ENCODE measurements around the gene FUT3.
"Not testable (repeated sequence)": the region's sequence is repeated elsewhere in the genome, so short reads cannot be mapped to it uniquely, and the experiment has no call there.

FUT3 gene

DNA sequence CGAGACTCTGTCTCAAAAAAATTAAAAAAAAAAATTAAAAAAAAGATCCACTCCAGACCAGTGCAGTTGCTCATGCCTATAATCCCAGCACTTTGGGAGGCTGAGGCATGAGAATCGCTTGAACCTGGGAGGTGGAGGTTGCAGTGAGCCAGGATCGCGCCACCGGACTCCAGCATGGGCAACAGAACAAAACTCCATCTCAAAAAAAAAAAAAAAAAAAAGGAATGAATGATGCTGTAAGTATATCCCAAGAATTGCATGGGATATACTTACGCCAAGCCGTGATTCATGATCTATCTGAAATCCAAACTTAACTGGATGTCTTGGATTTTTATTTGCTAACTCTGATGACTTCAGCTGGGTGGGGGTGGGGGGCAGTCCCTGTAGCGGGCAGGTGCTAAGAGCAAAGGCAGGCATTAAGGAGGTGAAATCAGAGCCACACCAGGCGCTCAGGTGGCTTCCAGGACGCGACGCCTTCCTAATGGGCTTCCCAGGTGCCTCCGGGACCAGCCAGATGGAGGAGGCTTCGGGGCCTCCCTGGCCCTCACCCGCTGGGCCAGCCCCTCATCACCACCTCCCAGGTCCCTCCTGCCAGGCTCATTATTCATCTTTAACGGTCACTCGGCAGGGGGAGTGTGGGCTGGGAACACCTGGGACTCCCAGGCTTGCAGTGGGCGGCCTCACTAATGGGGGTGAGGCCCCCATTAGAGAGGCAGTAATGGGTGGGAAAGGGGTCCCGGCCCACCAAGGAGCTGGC, 30.5 kb upstream of the FUT3 start:
- DNase-seq (ENCODE audit: low spot score) = no peak

GRCh38 chr19:5880604-5881078, 29.4 kb upstream of the FUT3 start:
- DNase-seq (ENCODE audit: low spot score) = peak; percentile 85

- DNase-seq (ENCODE audit: low spot score) = no peak
Measured at GRCh38 chr19:5880196-5880595, 28.9 kb upstream of the FUT3 start.

DNA sequence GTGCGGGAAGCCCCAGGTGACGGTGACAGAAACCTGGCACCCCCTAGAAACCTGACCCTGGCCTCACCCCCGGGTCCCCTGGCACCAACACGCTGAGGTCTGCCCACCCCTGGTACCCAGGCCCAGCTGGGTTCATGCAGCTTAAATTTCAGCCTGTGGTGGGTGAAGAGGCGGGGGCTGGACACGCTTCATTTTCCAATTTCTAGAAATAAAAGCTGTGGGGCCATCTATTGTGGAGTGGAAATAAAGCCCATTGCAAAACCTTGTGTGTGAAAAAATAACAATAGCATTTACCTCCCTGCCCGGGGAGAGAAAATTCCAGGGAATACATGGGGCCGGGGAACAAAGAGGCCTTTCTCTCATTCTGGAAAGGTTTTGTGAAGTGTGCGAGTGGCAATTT, 26.6 kb upstream of the FUT3 start:
- no peak for DNase-seq (ENCODE audit: low spot score)

- DNase-seq (ENCODE audit: low spot score) = no peak
Measured at GRCh38 chr19:5877427-5877826, 26.2 kb upstream of the FUT3 start.

- peak; percentile 48 for DNase-seq (ENCODE audit: low spot score)
Measured at GRCh38 chr19:5874496-5874895, 23.2 kb upstream of the FUT3 start.

- DNase-seq (ENCODE audit: low spot score) = no peak
Measured at GRCh38 chr19:5873617-5874199, 22.5 kb upstream of the FUT3 start.

GRCh38 chr19:5870986-5871394, 19.7 kb upstream of the FUT3 start:
- no peak for DNase-seq (ENCODE audit: low spot score)

DNA sequence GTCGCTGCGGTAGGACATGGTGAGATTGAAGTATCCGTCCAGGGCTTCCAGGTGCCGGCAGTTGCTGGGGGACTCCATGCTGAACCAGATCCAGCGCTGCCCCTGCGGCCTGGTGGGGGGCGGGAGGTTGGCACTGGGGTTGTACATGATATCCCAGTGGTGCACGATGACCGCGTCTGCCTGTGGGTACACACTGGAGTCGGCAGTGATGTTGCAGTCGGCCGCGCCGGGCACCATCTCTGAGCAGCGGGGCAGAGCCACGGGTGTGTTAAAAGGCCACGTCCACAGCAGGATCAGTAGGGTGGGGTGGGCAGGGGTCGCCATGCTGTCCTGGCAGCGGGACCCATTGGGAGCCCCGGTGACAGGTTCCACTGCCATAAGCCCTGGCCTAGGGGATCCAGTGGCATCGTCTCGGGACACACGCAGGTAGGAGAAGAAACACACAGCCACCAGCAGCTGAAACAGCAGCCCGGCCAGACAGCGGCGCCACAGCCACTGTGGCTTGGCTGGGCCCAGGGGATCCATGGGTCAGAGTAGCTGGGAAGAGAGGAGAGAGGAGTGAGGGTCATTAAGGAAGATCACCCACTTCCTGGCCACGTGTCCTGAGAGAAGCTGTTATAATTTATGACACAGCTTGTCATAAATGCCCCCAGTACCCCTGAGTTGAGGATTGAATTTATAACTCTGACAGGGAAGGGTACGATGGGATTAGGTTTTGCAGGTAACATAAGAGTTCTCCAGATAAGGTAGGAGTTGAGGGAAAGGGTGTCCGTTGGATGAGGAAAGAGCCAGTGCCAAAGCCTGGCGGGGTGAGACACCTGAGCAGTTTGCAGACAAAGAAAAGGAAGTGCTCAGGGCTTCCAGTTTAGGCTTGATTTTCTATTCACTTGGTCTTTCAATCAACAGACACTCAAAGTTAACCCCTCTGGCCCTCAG, 16.2 kb upstream of the FUT3 start:
- DNase-seq (ENCODE audit: low spot score) = no peak

GRCh38 chr19:5865772-5866171, 14.5 kb upstream of the FUT3 start:
- no peak for DNase-seq (ENCODE audit: low spot score)

- no peak for DNase-seq (ENCODE audit: low spot score)
Measured at GRCh38 chr19:5864725-5865486, 13.7 kb upstream of the FUT3 start.

GRCh38 chr19:5864013-5864720, 12.9 kb upstream of the FUT3 start:
- DNase-seq (ENCODE audit: low spot score) = no peak

DNA sequence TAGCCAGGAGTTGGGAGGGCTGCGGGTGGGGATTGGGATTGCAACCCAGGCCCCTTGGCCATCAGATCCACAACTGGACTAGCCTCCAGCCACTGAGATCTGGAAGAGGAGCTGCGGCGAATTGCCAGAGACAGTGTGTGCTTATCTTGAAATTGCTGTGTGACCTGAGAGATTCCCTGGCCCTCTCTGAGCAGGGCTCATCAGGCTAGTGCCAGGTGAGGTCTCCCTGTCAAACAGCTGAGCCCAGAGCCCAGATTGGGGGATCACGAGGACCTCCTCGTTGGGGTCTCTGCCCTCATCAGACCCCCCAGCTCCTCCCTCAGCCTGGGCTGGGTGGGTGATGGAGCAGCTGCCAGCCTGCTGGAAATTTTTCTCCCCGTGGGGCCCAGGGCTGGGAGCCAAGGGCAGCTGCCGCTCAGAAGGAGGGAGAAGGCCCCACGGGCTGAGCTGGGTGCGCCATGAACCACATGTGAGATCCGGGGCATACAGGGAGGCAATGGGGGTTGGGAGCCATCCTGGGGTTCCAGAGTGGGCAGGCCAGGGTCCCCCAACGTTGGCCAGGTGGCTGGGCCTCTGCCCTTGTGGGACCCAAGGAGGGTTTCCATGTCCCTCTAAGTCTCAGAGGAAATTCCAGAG, 11.9 kb upstream of the FUT3 start:
- no peak for DNase-seq (ENCODE audit: low spot score)

DNA sequence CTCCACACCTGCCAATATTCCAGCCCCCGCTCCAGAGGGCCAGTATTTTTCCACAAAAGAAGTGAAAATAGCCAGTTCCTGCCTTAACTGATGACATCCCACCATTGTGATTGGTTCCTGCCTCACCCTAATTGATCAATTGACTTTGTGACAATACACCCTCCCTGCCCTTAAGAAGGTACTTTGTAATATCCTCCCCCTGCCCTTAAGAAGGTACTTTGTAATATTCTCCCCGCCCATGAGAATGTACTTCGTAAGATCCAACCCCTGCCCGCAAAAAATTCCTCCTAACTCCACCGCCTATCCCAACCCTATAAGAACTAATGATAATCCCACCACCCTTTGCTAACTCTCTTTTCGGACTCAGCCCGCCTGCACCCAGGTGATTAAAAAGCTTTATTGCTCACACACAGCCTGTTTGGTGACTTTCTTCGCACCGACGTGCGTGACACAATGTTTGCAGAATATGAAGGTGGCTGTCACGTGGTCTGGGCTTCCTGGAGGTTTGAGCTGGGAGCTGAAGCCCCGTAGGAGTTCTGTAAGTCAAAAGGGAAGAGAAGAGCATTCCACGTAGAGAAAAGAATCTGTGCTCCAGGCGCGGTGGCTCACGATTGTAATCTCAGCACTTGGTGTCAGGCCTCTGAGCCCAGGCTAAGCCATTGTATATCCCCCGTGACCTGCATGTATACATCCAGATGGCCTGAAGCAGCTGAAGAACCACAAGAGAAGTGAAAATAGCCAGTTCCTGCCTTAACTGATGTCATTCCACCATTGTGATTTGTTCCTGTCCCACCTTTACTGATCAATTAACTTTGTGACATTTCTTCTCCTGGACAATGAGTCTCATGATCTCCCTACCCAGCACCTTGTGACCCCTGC, 6.2 kb upstream of the FUT3 start:
- DNase-seq (ENCODE audit: low spot score) = no peak

GRCh38 chr19:5855151-5855550, 3.9 kb upstream of the FUT3 start:
- DNase-seq (ENCODE audit: low spot score) = not testable (repeated sequence)

DNA sequence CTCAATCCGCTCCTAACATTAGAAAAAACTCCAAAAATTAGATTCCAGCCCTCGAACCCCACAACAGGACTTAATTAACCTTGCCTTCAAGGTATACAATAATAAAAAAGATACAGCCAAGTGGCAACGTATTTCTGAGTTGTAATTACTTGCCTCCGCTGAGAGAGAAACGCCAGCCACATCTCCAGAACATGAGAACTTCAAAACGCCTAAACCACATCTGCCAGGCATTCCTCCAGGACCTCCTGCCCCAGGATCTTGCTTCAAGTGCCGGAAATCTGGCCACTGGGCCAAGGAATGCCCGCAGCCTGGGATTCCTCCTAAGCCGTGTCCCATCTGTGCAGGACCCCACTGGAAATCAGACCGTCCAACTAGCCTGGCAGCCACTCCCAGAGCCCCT, 2.9 kb upstream of the FUT3 start:
- DNase-seq (ENCODE audit: low spot score) = not testable (repeated sequence)

- DNase-seq (ENCODE audit: low spot score) = no peak
Measured at GRCh38 chr19:5850743-5851293, 431 bp downstream of the FUT3 start.

GRCh38 chr19:5850189-5850588, 1.1 kb downstream of the FUT3 start:
- no peak for DNase-seq (ENCODE audit: low spot score)

DNA sequence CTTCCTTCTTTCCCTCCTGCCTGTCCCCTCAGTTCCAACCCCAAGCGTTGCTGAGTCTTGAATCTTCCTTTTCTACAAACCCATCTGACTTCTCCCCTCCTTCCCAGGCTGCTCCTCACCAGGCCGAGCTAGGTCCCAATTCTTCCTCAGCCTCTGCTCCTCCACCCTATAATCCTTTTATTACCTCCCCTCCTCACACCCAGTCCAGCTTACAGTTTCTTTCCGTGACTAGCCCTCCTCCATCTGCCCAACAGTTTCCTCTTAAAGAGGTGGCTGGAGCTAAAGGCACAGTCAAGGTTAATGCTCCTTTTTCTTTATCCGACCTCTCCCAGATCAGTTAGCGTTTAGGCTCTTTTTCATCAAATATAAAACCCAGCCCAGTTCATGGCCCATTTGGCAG, 2.6 kb downstream of the FUT3 start:
- DNase-seq (ENCODE audit: low spot score) = not testable (repeated sequence)

Measured in AG08395 (cell line).